Fibroblast of pulmonary artery (primary cell): ENCODE measurements around the gene TMEM247.
"Not testable (repeated sequence)": the region's sequence is repeated elsewhere in the genome, so short reads cannot be mapped to it uniquely, and the experiment has no call there.

ENCODE experiments used
- DNase-seq: peaks from one replicate; pipeline ENCODE4 v3.0.0-alpha.2; 2010; ENCODE audit warnings: low read depth
- H3K4me3 ChIP-seq: replicated peaks from 2 replicates; pipeline ENCODE4 v1.5.1; 2011; ENCODE audit warnings: low read depth, mild to moderate bottlenecking, control low read depth, low read length, moderate library complexity
- TF ChIP-seq, protein P1 (sequence below): IDR thresholded peaks from 2 replicates; pipeline ENCODE4 v1.5.1; 2011; ENCODE audit warnings: mild to moderate bottlenecking, control low read depth, low read length, inconsistent platforms; ENCODE audit errors: missing control alignments

Gene TMEM247

DNA sequence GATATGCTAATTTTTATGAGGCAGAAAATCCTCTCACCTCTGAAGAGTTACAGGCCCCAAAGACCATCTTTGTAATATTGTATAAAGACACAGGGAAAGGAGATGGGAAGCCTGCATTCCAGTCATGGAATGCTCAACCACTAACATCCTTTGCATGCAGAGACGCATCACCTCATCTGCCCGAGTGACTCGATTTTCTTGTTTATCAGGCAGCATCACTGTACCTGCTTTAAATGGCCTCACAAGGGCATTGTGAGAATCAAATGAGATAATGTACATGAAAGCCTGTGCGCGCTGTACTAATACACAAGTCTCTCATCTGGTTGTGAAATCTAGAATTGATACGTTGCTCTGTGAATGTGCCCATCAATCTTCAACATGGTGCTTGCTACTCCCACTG, 10.2 kb upstream of the TMEM247 start:
- DNase-seq = no peak

GRCh38 chr2:46469700-46470099, 9.7 kb upstream of the TMEM247 start:
- TF ChIP-seq, protein P1, sequence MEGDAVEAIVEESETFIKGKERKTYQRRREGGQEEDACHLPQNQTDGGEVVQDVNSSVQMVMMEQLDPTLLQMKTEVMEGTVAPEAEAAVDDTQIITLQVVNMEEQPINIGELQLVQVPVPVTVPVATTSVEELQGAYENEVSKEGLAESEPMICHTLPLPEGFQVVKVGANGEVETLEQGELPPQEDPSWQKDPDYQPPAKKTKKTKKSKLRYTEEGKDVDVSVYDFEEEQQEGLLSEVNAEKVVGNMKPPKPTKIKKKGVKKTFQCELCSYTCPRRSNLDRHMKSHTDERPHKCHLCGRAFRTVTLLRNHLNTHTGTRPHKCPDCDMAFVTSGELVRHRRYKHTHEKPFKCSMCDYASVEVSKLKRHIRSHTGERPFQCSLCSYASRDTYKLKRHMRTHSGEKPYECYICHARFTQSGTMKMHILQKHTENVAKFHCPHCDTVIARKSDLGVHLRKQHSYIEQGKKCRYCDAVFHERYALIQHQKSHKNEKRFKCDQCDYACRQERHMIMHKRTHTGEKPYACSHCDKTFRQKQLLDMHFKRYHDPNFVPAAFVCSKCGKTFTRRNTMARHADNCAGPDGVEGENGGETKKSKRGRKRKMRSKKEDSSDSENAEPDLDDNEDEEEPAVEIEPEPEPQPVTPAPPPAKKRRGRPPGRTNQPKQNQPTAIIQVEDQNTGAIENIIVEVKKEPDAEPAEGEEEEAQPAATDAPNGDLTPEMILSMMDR = no peak
- no peak overlapping the region for H3K4me3 ChIP-seq

More for the DNA sequence above, 10.2 kb upstream of the TMEM247 start:
- H3K4me3 ChIP-seq = no peak overlapping the region
- TF ChIP-seq, protein P1 = no peak

DNA sequence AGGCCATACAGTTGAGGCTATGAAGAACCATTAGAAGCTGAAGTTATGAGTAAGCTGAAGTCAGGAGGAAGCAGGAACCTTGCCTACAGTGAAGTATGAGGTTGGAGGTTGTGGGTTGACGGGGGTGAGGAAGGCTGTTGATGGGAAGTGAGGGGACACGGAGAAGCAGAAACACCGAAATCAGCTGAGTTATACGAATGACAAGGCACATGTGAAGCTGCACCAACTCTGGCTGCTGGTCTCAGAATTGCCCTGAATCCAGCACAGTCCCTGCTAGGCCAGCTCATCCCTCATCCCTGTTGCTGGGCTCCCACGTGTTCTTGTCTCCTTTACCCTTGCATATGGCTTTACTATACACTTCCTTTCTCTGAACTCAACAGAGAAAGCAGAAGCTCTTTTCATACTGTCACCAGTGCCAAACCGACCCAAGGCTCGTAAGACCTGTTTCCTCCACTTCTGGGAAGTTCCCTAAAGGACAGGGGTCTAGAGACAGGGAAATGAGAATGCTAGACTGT, 9.2 kb upstream of the TMEM247 start:
- no peak for DNase-seq

More at GRCh38 chr2:46469700-46470099, 9.7 kb upstream of the TMEM247 start:
- no peak for DNase-seq

GRCh38 chr2:46471019-46471583, 8.3 kb upstream of the TMEM247 start:
- no peak overlapping the region for H3K4me3 ChIP-seq
- DNase-seq = no peak
- TF ChIP-seq, protein P1 = no peak

More for the DNA sequence above, 9.2 kb upstream of the TMEM247 start:
- no peak overlapping the region for H3K4me3 ChIP-seq
- TF ChIP-seq, protein P1 = no peak

GRCh38 chr2:46471697-46472096, 7.7 kb upstream of the TMEM247 start:
- DNase-seq = no peak
- TF ChIP-seq, protein P1 = no peak

DNA sequence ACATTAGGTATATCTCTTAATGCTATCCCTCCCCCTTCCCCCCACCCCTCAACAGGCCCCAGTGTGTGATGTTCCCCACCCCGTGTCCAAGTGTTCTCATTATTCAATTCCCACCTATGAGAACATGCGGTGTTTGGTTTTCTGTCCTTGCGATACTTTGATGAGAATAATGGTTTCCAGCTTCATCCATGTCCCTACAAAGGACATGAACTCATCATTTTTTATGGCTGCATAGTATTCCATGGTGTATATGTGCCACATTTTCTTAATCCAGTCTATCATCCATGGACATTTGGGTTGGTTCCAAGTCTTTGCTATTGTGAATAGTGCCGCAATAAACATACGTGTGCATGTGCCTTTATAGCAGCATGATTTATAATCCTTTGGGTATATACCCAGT, 7.2 kb upstream of the TMEM247 start:
- not testable (repeated sequence) for DNase-seq, H3K4me3 ChIP-seq

More at GRCh38 chr2:46471697-46472096, 7.7 kb upstream of the TMEM247 start:
- no peak overlapping the region for H3K4me3 ChIP-seq

DNA sequence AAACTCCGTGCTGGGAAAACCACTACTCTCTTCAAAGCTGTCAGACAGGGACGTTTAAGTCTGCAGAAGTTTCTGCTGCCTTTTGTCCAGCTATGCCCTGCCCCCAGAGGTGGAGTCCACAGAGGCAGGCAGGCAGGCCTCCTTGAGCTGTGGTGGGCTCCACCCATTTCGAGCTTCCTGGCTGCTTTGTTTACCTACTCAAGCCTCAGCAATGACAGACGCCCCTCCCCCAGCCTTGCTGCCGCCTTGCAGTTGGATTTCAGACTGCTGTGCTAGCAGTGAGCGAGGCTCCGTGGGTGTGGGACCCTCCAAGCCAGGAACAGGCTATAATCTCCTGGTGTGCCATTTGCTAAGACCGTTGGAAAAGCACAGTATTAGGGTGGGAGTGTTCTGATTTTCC, 1.9 kb upstream of the TMEM247 start:
- not testable (repeated sequence) for H3K4me3 ChIP-seq, DNase-seq

DNA sequence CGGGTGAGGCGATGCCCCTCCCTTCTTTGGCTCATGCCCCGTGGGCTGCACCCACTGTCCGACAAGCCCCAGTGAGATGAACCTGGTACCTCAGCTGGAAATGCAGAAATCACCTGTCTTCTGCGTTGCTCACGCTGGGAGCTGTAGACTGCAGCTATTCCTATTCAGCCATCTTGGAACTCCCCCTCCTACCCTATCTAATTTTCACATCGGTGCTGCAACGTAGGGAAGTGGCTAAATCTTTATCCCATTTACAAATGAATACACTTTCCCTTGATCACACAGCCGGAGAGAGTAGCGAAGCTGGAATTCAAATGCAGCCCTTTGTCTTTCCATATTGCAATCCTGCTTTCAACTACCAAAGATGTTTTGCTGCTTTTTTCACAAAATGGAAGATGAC, 1.4 kb upstream of the TMEM247 start:
- TF ChIP-seq, protein P1 = no peak
- H3K4me3 ChIP-seq = no peak overlapping the region
- DNase-seq = no peak
